Measurements from ENCODE around the gene XKRX. TPM values are rescaled to one million over a fixed set of nuclear protein-coding genes. Genes with fewer than 3 reads are reported as not detected.

The XKRX gene
- total RNA-seq, 1 experiment from 2014 or later, result 0.33 TPM

GRCh38 chrX:100948557-100948956 lies 19.8 kb upstream of the XKRX start:
- BruUV-seq (replicated peaks), result no TSS peak
- intact Hi-C loops (cut with micrococcal nuclease; ENCODE audit: unreplicated experiment), result no loop called here
- TF ChIP-seq CTCF (IDR thresholded peaks at IDR 0.05; ENCODE audit: unreplicated experiment), result no peak
- no peaks in the 10 kb centered on the region for H3K9me3 Mint-ChIP-seq (ENCODE audit: low read depth, unreplicated experiment)
- DNase-seq, result no peak
- no peaks in the 10 kb centered on the region for H3K36me3 Mint-ChIP-seq (ENCODE audit: insufficient read depth, unreplicated experiment)
- CTCF ChIA-PET, result no interaction called here
- H3K4me3 Mint-ChIP-seq (ENCODE audit: low read depth, unreplicated experiment), result no peak overlapping the region
- H3K27ac Mint-ChIP-seq (ENCODE audit: unreplicated experiment), result no peak overlapping the region
- H3K4me1 Mint-ChIP-seq (ENCODE audit: low read depth, unreplicated experiment), result peaks cover 15% of the 10 kb centered on the region
- no peaks in the 10 kb centered on the region for H3K27me3 Mint-ChIP-seq (ENCODE audit: unreplicated experiment)

DNA sequence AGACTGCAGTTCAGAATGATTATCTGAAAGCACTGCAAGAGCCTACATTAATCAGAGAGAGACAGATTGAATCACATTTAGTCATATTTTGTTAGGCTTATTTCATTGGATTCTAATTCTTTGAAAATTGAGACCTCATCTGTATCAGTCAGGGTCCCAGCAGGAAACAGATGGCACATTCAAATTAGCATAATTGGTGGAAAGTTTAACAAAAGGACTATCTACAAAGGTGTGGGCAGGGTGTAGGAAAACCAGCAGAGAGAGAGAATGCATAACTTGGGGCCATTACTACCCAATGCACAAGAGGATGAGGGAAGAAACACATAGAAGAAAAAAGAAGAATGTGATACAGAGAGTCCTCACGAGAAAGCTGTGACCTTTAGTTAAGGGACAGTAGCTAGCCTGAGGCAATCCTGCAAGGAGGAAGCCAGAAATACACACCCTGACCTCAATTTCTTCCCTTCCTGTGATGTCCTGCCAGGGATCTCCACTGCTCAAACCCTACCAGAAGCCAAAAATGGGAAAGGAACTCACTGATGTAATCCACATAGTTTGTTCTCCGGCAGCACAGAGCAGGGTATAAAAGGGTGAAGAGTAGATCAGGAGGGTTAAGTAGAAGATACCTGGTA lies 17.7 kb upstream of the XKRX start:
- H3K27me3 Mint-ChIP-seq (ENCODE audit: unreplicated experiment), result no peaks in the 10 kb centered on the region

GRCh38 chrX:100944601-100945000 lies 15.9 kb upstream of the XKRX start:
- CTCF ChIA-PET, result no interaction called here
- H3K27me3 Mint-ChIP-seq (ENCODE audit: unreplicated experiment), result no peaks in the 10 kb centered on the region
- no peaks in the 10 kb centered on the region for H3K9me3 Mint-ChIP-seq (ENCODE audit: low read depth, unreplicated experiment)

More for the DNA sequence above, 17.7 kb upstream of the XKRX start:
- Mint-ChIP-seq H3K4me1 (ENCODE audit: low read depth, unreplicated experiment) (peaks cover 15% of the 10 kb centered on the region), H3K4me3 (ENCODE audit: low read depth, unreplicated experiment) (no peak overlapping the region), H3K27ac (ENCODE audit: unreplicated experiment) (no peak overlapping the region), H3K9me3 (ENCODE audit: low read depth, unreplicated experiment) (no peaks in the 10 kb centered on the region), H3K36me3 (ENCODE audit: insufficient read depth, unreplicated experiment) (no peaks in the 10 kb centered on the region)
- BruUV-seq (replicated peaks), result no TSS peak
- TF ChIP-seq CTCF (IDR thresholded peaks at IDR 0.05; ENCODE audit: unreplicated experiment), result no peak
- CTCF ChIA-PET, result no interaction called here
- intact Hi-C loops (cut with micrococcal nuclease; ENCODE audit: unreplicated experiment), result no loop called here
- DNase-seq, result no peak

GRCh38 chrX:100939333-100939732 lies 10.6 kb upstream of the XKRX start:
- no peak for DNase-seq
- no peaks in the 10 kb centered on the region for H3K4me1 Mint-ChIP-seq (ENCODE audit: low read depth, unreplicated experiment)
- BruUV-seq (replicated peaks), result no TSS peak
- no peak for TF ChIP-seq CTCF (IDR thresholded peaks at IDR 0.05; ENCODE audit: unreplicated experiment)
- H3K36me3 Mint-ChIP-seq (ENCODE audit: insufficient read depth, unreplicated experiment), result no peaks in the 10 kb centered on the region
- CTCF ChIA-PET, result no interaction called here
- intact Hi-C loops (cut with micrococcal nuclease; ENCODE audit: unreplicated experiment), result no loop called here
- no peak overlapping the region for H3K27ac Mint-ChIP-seq (ENCODE audit: unreplicated experiment)
- H3K4me3 Mint-ChIP-seq (ENCODE audit: low read depth, unreplicated experiment), result no peak overlapping the region
- H3K27me3 Mint-ChIP-seq (ENCODE audit: unreplicated experiment), result no peaks in the 10 kb centered on the region
- H3K9me3 Mint-ChIP-seq (ENCODE audit: low read depth, unreplicated experiment), result no peaks in the 10 kb centered on the region

More at GRCh38 chrX:100944601-100945000, 15.9 kb upstream of the XKRX start:
- no peak overlapping the region for H3K4me3 Mint-ChIP-seq (ENCODE audit: low read depth, unreplicated experiment)
- no peak overlapping the region for H3K27ac Mint-ChIP-seq (ENCODE audit: unreplicated experiment)
- H3K4me1 Mint-ChIP-seq (ENCODE audit: low read depth, unreplicated experiment), result peaks cover 15% of the 10 kb centered on the region
- DNase-seq, result no peak
- TF ChIP-seq CTCF (IDR thresholded peaks at IDR 0.05; ENCODE audit: unreplicated experiment), result no peak
- no TSS peak for BruUV-seq (replicated peaks)
- H3K36me3 Mint-ChIP-seq (ENCODE audit: insufficient read depth, unreplicated experiment), result no peaks in the 10 kb centered on the region
- intact Hi-C loops (cut with micrococcal nuclease; ENCODE audit: unreplicated experiment), result no loop called here

Data from Calu3 (cell line).